ENCODE measurements around the gene SARDH.

The SARDH gene

DNA sequence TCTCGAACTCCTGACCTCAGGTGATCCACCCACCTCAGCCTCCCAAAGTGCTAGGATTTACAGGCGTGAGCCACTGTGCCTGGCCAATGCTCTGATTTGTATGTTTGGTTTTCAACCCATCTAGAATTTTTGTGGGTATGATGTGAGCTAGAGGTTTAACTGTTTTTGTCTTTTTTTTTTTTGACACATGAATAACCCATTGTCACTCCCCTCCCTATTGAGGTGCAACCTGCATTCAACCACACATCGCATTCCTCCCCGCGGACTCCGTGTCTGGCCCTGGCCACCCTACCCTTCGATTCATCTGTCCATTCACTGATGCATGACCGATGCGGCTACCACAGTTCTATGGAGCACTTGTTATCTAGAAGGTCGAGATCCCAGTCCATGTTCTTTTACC lies 119.4 kb downstream of the SARDH start:
- no peak for DNase-seq

DNA sequence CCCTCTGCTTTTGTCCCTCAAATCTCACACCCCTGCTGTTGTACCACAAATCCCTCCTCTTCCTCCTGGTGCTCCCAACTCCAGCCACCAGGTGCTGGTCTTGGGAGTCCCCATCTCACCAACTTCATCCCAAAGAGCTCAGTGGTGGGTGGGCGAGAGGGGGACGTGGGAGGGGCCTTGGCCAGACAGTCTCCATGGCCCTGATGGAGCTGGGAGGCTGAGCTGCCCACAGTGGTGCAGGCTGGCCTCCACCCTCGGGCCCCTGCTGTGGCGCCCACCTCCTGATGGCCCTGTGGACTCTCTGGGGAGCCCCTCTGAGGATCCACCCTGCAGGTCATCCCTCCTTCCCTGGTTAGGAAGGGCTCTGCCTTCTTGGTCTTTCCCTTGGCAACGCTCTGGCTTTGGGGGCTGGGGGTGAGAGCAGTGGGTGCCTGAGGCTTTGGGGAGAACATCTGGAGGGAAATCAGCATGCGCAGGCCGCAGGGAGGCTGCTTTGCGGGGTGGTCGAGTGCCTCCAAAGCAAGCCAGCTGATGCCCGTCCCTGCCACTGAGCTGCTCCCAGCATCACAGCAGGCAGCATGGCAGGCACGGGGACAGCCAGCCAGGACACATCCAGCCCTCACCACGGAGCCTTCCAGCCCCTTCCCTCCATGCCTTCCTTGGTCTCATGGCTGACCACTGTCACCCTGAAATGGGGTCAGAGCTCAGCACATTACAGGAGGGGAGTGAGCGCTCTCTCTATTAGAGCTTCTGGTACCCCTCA lies 121.3 kb downstream of the SARDH start:
- DNase-seq, result no peak

DNA sequence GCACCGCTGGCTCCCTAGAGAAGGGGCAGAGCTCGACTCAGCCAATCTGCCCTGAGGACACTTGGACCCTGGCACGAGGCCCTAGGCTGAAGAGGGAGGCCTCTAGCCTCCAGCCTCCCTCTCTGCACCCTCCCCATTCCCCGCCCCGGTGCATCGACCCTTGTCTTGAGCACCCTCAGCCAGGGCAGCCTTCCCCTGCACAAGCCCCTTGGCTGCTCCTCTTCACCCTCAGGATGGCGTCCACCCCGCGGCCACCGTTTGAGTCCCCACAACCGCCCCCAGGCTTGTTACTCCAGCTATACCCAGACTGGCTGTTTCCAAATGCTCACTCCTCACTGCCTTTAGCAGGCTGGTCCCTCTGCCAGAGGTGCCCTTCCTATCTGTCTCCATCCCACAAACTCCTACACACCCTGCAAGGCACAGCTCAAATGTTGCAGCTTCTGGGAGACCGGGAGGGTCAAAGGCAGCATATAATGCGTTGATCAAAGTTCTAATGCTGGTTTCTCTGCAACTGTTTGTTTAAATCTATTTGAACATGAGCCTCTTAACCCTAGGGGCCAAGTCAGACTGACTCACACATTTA lies 122.5 kb downstream of the SARDH start:
- no peak for DNase-seq

DNA sequence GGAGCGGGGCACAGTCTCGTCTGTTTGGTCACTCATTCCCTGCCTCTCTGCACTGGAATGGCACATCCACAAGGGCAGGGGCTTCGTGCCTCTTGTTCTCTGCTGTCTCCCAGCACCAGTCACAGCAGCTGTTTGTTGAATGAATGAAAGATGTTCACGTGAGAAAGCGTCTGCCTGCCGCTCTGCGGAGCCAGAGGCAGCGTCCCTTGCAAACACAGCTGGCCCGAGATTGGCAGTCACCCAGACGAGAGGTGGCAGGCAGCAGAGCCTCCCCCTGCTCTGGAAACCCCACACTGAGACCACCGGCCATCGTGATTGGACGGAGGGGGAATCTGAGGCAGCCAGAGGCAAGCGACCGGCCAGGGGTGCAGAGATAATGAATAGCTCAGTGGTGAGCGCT lies 123.0 kb downstream of the SARDH start:
- DNase-seq, result no peak

DNA sequence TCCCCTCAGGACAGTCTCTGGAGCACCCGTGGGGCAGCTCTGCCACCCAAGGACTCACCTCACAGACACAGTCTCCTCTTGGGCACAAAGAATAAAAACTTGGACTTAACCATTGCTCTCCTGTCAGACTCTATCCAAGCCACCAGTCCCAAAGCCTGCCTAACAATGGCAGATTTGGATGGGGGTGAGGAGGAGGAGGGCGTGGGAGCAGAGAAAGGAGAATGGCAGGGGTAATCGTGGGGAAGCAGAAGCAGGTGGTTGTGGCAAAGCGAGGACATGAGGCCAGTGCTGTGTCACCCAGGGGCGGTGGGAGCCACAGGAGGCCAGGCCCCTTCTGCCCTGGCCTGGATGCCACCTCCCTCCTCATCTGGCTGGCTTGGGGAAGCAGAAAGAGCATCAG lies 123.5 kb downstream of the SARDH start:
- DNase-seq, result no peak

DNA sequence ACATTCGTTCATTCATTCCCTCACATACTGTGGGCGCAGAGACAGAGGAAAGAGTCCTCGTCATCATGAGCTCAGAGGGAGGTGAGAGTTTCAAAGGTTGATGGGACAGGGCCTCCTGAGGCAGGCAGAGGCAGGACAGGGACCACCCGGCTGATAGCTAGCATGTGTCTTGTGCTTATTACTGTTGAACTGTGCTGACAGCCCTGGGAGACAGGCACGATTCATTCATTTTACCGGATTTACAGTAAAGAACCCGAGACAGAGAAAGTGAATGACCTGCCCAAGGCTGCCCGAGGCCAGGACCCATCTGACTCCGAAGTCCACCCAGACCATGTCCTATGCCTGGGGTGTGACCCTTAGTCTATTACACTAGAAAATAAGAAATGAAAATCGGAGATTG lies 124.1 kb downstream of the SARDH start:
- DNase-seq, result no peak
